Measurements from ENCODE around the gene SLC6A1.

GRCh38 chr3:10992943-10993728 is 588 bp downstream of the SLC6A1 start:
- TF ChIP-seq EZH2 (IDR thresholded peaks at IDR 0.05), result peak; percentile 97
- TF ChIP-seq CTCF (IDR thresholded peaks at IDR 0.05), result no peak
